Osteocyte (in vitro differentiated cells): Measurements from ENCODE around the gene ZCCHC24. TPM values are rescaled to one million over a fixed set of nuclear protein-coding genes. Genes with fewer than 3 reads are reported as not detected.
"Not testable (repeated sequence)": the region's sequence is repeated elsewhere in the genome, so short reads cannot be mapped to it uniquely, and the experiment has no call there.

Experiments used
- DNase-seq: peaks from one replicate; pipeline ENCODE4 v3.0.0; 2021; ENCODE audit warnings: mixed read lengths; ENCODE audit not compliant: unreplicated experiment; ENCODE audit errors: extremely low spot score
- H3K27ac Mint-ChIP-seq: one replicate; pipeline ENCODE4 v1.8.0; 2021; ENCODE audit warnings: mild to moderate bottlenecking, mixed read lengths; ENCODE audit not compliant: unreplicated experiment
- H3K27me3 Mint-ChIP-seq: one replicate; pipeline ENCODE4 v1.8.0; 2021; ENCODE audit warnings: mixed read lengths; ENCODE audit not compliant: unreplicated experiment
- H3K36me3 Mint-ChIP-seq: one replicate; pipeline ENCODE4 v1.8.0; 2021; ENCODE audit warnings: mixed read lengths; ENCODE audit not compliant: unreplicated experiment
- H3K4me1 Mint-ChIP-seq: one replicate; pipeline ENCODE4 v1.8.0; 2021; ENCODE audit warnings: mixed read lengths; ENCODE audit not compliant: unreplicated experiment
- H3K4me3 Mint-ChIP-seq: one replicate; pipeline ENCODE4 v1.8.0; 2021; ENCODE audit warnings: mild to moderate bottlenecking, moderate library complexity, mixed read lengths; ENCODE audit not compliant: unreplicated experiment
- H3K9me3 Mint-ChIP-seq: one replicate; pipeline ENCODE4 v1.8.0; 2021; ENCODE audit warnings: mixed read lengths; ENCODE audit not compliant: unreplicated experiment
- CTCF ChIP-seq: fragments of 200-600 bp; sonication (generic); IDR thresholded peaks from 2 replicates; pipeline ENCODE4 v1.5.0; 2021; ENCODE audit warnings: antibody characterized with exemption, mild to moderate bottlenecking, moderate library complexity
- total RNA-seq: library from RNA; stranded (reverse); gene quantifications from 2 replicates; pipeline ENCODE4 v1.2.1, GENCODE V29; 2021

Gene ZCCHC24
- total RNA-seq, 1 donor from 2014 or later, result 88.3 TPM

GRCh38 chr10:79333513-79333912 is 111.9 kb downstream of the ZCCHC24 start:
- no peak overlapping the region for H3K4me3 Mint-ChIP-seq
- peak overlapping the region; percentile 66 for H3K27ac Mint-ChIP-seq
- H3K4me1 Mint-ChIP-seq, result peaks cover 47% of the 10 kb centered on the region
- no peak for DNase-seq
- no peaks in the 10 kb centered on the region for H3K9me3 Mint-ChIP-seq
- H3K27me3 Mint-ChIP-seq, result no peaks in the 10 kb centered on the region
- H3K36me3 Mint-ChIP-seq, result no peaks in the 10 kb centered on the region
- no peak for TF ChIP-seq CTCF

DNA sequence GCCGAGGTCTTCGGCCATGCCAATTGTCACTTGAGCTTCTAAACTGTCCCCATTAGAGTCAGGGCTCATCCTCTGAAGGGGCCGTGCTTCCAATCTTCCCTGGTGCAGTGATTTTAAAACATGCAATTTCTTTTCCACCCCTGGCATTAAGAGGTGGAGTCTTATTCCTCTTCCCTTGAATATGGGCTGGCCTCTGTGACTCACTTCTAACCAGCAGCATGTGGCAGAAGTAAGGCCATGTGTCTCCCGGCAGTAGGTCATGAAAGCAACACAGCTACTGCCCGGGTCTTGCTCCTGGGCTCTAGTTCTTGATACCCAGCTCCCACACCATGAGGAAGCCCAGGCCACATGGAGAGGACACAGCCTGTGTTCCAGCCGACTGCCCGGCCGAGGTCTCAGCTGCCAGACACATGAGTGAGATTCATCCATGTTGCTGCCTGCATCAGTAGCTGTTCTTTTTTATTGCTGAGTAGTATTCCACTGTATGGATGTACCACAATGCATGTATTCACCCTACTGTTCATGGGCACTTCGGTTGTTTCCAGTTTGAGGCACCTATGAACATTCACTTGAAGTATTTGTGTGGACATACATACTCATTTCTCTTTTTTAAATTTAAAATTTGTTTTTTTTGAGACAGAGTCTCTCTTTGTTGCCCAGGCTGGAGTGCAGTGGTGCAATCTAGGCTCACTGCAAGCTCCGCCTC is 112.7 kb downstream of the ZCCHC24 start:
- not testable (repeated sequence) for H3K27ac Mint-ChIP-seq, H3K27me3 Mint-ChIP-seq, H3K4me3 Mint-ChIP-seq, H3K9me3 Mint-ChIP-seq, DNase-seq, H3K36me3 Mint-ChIP-seq
- H3K4me1 Mint-ChIP-seq, result peaks cover 47% of the 10 kb centered on the region

Other genes with a start within 250 kb of the ZCCHC24 start
- gene PPIF, start 98.2 kb downstream of the ZCCHC24 start, total RNA-seq, result 17.0 and 20.7 TPM in 2 replicates
- 0.10 TPM in 1 of 2 replicates, not detected in the other for gene EIF5AL1, start 66.9 kb upstream of the ZCCHC24 start, total RNA-seq
- gene SFTPA2, start 114.8 kb upstream of the ZCCHC24 start, total RNA-seq, result not detected in 2 replicates
- gene SFTPA1, start 165.3 kb upstream of the ZCCHC24 start, total RNA-seq, result not detected in 2 replicates